Measurements from ENCODE around the gene HNRNPK.

GRCh38 chr9:83977196-83977595 lies 2.8 kb downstream of the HNRNPK start:
- no peak for TF ChIP-seq CTCF (IDR thresholded peaks at IDR 0.05)
- TF ChIP-seq POLR2A (IDR thresholded peaks at IDR 0.05): no peak
